K562 (cell line): ENCODE results near the gene CDT1. TPM values are rescaled to one million over a fixed set of nuclear protein-coding genes. Genes with fewer than 3 reads are reported as not detected.

ENCODE experiments used
- CEBPB ChIP-seq: fragments of 450-650 bp; IDR thresholded peaks from 2 replicates; pipeline ENCODE4 v1.6.1; 2016; ENCODE audit warnings: missing genetic modification characterization, missing compliant biosample characterization
- CREB1 ChIP-seq, 2 experiments: sonication (generic) in 1 of 2; formaldehyde crosslinking in 1 of 2; IDR thresholded peaks; 2 replicates each; pipeline versions ENCODE4 v1.6.1 to v1.8.0; 2012 to 2022; ENCODE audit warnings: inconsistent platforms in 1 of 2, mild to moderate bottlenecking in 1 of 2, missing genetic modification reagents in 1 of 2, moderate library complexity in 1 of 2
- CREM ChIP-seq: IDR thresholded peaks from 2 replicates; pipeline ENCODE4 v1.6.1; 2014; ENCODE audit warnings: antibody characterized with exemption, low read depth
- GATA2 ChIP-seq: sonication (generic); formaldehyde crosslinking; IDR thresholded peaks from 2 replicates; pipeline ENCODE4 v1.4.0; 2020; ENCODE audit warnings: mild to moderate bottlenecking, missing genetic modification reagents
- HNRNPUL1 ChIP-seq: fragments of 200-400 bp; formaldehyde crosslinking; IDR thresholded peaks from 2 replicates; pipeline ENCODE4 v1.6.1; 2017; ENCODE audit warnings: low read length
- NRF1 ChIP-seq, 2 experiments: fragments of 450-650 bp; IDR thresholded peaks in 1 of 2; conservative IDR thresholded peaks in 1 of 2; 2 replicates each; pipeline ENCODE4 v1.6.1; 2014; ENCODE audit warnings: mild to moderate bottlenecking in 2 of 2
- POLR2B ChIP-seq: fragments of 450-650 bp; IDR thresholded peaks from 2 replicates; pipeline ENCODE4 v1.6.1; 2018; ENCODE audit warnings: low read depth; ENCODE audit not compliant: partially characterized antibody
- POU5F1 ChIP-seq: fragments of 150-350 bp; IDR thresholded peaks from 2 replicates; pipeline ENCODE4 v1.6.1; 2014; ENCODE audit warnings: borderline replicate concordance, low read length, low read depth, mild to moderate bottlenecking; ENCODE audit not compliant: partially characterized antibody
- RBM22 ChIP-seq: fragments of 200-400 bp; formaldehyde crosslinking; IDR thresholded peaks from 2 replicates; pipeline ENCODE4 v1.6.1; 2018; ENCODE audit warnings: low read length, low read depth; ENCODE audit not compliant: poor library complexity, severe bottlenecking
- RBM34 ChIP-seq: fragments of 200-400 bp; formaldehyde crosslinking; IDR thresholded peaks from 2 replicates; pipeline ENCODE4 v1.6.1; 2018; ENCODE audit warnings: low read length, borderline replicate concordance; ENCODE audit not compliant: insufficient read depth
- RFX7 ChIP-seq: fragments of 250-450 bp; sonication (Bioruptor Pico); IDR thresholded peaks from 2 replicates; pipeline ENCODE4 v1.5.1; 2021; ENCODE audit warnings: mild to moderate bottlenecking
- SMARCA4 ChIP-seq: fragments of 450-650 bp; IDR thresholded peaks from 2 replicates; pipeline ENCODE4 v1.6.1; 2016
- TAF9B ChIP-seq: fragments of 450-650 bp; IDR thresholded peaks from 2 replicates; pipeline ENCODE4 v1.6.1; 2018; ENCODE audit warnings: mild to moderate bottlenecking; ENCODE audit not compliant: partially characterized antibody
- ZNF584 ChIP-seq: fragments of 200-800 bp; sonication (Bioruptor generic); IDR thresholded peaks from 2 replicates; pipeline ENCODE4 v1.6.1; 2016; ENCODE audit warnings: low read depth, mild to moderate bottlenecking, missing genetic modification characterization, missing compliant biosample characterization
- polyA plus RNA-seq, 8 experiments: library from polyadenylated mRNA; depleted of rRNA in 4 of 8; stranded (reverse) in 5 of 8; unstranded in 3 of 8; fragments of >200 nt; fragmentation: Nextera tagmentation in 2 of 8; fragmentation: Illumina TruSeq in 1 of 8; extraction: Ambion mirVana in 2 of 8; extraction: Trizol in 1 of 8; gene quantifications; 2 replicates each; pipeline versions ENCODE4 v1.2.1 to v1.2.3, GENCODE V29; 2011 to 2014; ENCODE audit warnings: inconsistent platforms in 1 of 8, missing spikeins in 1 of 8
- total RNA-seq, 7 experiments: library from RNA; depleted of rRNA in 6 of 7; stranded (reverse); fragments of >200 nt in 6 of 7; fragmentation: Illumina TruSeq in 2 of 7; extraction: Trizol in 2 of 7; gene quantifications; 2 replicates each; pipeline versions ENCODE4 v1.2.1 to v1.2.3, GENCODE V29; 2011 to 2021; ENCODE audit warnings: low replicate concordance in 1 of 7
- TF ChIP-seq, protein P1 (sequence below): fragments of 250-450 bp; sonication (Bioruptor Pico); IDR thresholded peaks from 2 replicates; pipeline ENCODE4 v1.8.0; 2022; ENCODE audit warnings: moderate library complexity, mild to moderate bottlenecking, inconsistent platforms
- TF ChIP-seq, protein P2 (sequence below): fragments of 450-650 bp; formaldehyde crosslinking; IDR thresholded peaks from 2 replicates; pipeline ENCODE4 v1.4.0; 2022; ENCODE audit warnings: missing genetic modification characterization
- TF ChIP-seq, protein P3 (sequence below): fragments of 450-650 bp; IDR thresholded peaks from 2 replicates; pipeline ENCODE4 v1.6.1; 2016; ENCODE audit warnings: borderline replicate concordance
- TF ChIP-seq, protein P4 (sequence below): fragments of 250-450 bp; sonication (Bioruptor Pico); IDR thresholded peaks from 2 replicates; pipeline ENCODE4 v1.5.0; 2021

Gene CDT1
- total and polyA plus RNA-seq, 9 of the 15 experiments (the other 6 are each of a cell fraction or from before 2014, with no cell fraction given) = 0.92 to 178 (median 14.2) TPM

DNA sequence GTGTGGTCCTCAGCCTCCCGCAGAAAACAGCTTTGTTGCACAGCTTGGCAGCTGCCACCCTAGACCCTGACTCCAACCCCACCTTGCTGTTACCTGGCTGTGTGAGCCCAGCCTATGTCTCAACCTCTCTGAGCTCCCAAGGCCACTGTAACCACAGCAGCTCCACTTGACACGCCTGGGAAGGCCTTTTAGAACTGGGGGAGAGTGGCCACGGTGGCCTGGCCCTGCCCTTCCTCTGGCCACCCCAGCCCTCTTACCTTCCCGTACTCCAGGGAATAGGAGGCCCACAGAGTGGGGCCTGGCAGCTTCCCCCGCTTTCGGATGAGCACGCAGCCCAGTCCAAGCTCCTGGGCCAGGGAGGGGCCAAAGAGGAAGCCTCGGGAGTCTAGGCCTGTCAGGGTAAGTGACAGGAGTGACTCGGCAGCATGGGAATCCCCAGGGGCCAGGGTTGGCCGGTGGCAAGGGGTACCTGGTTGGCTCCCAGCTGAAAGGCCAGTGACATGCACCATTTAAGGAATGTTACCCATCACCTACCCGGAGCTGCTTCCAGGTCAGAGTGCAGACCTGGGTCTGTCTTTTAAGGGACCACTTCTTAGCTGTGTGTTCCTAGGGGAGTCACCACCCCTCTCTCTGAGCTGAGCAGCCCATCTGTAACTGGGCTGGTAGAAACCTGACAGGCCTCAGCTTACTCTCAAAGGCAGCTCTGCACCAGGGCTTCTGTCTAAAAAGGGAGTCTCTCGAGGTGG is 6.8 kb downstream of the CDT1 start (continued):
- 0 out of 2 replicates have a peak, but pooled peaks have one; percentile 28 for TF ChIP-seq HNRNPUL1
- no peak for TF ChIP-seq ZNF584 (CRISPR knock-in tag)
- no peak for TF ChIP-seq TAF9B
- TF ChIP-seq CEBPB = no peak
- TF ChIP-seq CREM = peak; percentile 28; the same call in 1 of the 2 replicates
- TF ChIP-seq RBM34 = no peak
- peak; percentile 8 to 17; a peak in 1 of 4 replicates for TF ChIP-seq NRF1 (conservative IDR thresholded peaks at IDR 0.05 in 1 of 2, IDR thresholded peaks at IDR 0.05 in 1 of 2)
- TF ChIP-seq, protein P1, sequence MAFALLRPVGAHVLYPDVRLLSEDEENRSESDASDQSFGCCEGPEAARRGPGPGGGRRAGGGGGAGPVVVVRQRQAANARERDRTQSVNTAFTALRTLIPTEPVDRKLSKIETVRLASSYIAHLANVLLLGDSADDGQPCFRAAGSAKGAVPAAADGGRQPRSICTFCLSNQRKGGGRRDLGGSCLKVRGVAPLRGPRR (CRISPR knock-in tag) = no peak
- TF ChIP-seq RFX7 = no peak
- TF ChIP-seq, protein P2, sequence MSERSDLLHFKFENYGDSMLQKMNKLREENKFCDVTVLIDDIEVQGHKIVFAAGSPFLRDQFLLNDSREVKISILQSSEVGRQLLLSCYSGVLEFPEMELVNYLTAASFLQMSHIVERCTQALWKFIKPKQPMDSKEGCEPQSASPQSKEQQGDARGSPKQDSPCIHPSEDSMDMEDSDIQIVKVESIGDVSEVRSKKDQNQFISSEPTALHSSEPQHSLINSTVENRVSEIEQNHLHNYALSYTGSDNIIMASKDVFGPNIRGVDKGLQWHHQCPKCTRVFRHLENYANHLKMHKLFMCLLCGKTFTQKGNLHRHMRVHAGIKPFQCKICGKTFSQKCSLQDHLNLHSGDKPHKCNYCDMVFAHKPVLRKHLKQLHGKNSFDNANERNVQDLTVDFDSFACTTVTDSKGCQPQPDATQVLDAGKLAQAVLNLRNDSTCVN (CRISPR knock-in tag) = no peak
- TF ChIP-seq GATA2 (CRISPR knock-in tag) = no peak
- TF ChIP-seq, protein P3, sequence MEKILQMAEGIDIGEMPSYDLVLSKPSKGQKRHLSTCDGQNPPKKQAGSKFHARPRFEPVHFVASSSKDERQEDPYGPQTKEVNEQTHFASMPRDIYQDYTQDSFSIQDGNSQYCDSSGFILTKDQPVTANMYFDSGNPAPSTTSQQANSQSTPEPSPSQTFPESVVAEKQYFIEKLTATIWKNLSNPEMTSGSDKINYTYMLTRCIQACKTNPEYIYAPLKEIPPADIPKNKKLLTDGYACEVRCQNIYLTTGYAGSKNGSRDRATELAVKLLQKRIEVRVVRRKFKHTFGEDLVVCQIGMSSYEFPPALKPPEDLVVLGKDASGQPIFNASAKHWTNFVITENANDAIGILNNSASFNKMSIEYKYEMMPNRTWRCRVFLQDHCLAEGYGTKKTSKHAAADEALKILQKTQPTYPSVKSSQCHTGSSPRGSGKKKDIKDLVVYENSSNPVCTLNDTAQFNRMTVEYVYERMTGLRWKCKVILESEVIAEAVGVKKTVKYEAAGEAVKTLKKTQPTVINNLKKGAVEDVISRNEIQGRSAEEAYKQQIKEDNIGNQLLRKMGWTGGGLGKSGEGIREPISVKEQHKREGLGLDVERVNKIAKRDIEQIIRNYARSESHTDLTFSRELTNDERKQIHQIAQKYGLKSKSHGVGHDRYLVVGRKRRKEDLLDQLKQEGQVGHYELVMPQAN = peak; percentile 72
- TF ChIP-seq RBM22 = peak; percentile 73
- TF ChIP-seq POU5F1 = no peak
- no peak for TF ChIP-seq SMARCA4
- peak; percentile 12 for TF ChIP-seq POLR2B
- TF ChIP-seq, protein P4, sequence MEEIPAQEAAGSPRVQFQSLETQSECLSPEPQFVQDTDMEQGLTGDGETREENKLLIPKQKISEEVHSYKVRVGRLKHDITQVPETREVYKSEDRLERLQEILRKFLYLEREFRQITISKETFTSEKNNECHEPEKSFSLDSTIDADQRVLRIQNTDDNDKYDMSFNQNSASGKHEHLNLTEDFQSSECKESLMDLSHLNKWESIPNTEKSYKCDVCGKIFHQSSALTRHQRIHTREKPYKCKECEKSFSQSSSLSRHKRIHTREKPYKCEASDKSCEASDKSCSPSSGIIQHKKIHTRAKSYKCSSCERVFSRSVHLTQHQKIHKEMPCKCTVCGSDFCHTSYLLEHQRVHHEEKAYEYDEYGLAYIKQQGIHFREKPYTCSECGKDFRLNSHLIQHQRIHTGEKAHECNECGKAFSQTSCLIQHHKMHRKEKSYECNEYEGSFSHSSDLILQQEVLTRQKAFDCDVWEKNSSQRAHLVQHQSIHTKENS (CRISPR knock-in tag) = no peak
- TF ChIP-seq CREB1 (IDR thresholded peaks at IDR 0.05) = peak; percentile 33; the same call in 1 of the 2 replicates
- no peak for TF ChIP-seq CREB1 (CRISPR knock-in tag; IDR thresholded peaks at IDR 0.05)
